Neural cell (in vitro differentiated cells): ENCODE results near the gene FBP2. TPM values are rescaled to one million over a fixed set of nuclear protein-coding genes. Genes with fewer than 3 reads are reported as not detected.
"Not testable (repeated sequence)": the region's sequence is repeated elsewhere in the genome, so short reads cannot be mapped to it uniquely, and the experiment has no call there.

Experiments used
- H2AFZ ChIP-seq: fragments of 200-600, 300-800 bp; sonication (generic), shearing (Covaris generic); 2 replicates; pipeline ENCODE4 v1.6.0; 2014; ENCODE audit warnings: low read depth, mild to moderate bottlenecking, antibody characterized with exemption, low read length, moderate library complexity
- H3F3A ChIP-seq: fragments of 200-600 bp; shearing (Covaris generic); 2 replicates; pipeline ENCODE4 v1.6.1; 2016; ENCODE audit warnings: mild to moderate bottlenecking, moderate library complexity, mixed read lengths, antibody characterized with exemption, low read length; ENCODE audit not compliant: insufficient read depth, poor library complexity, severe bottlenecking
- H3K27ac ChIP-seq: fragments of 200-600, 300-800 bp; sonication (generic), shearing (Covaris generic); 2 replicates; pipeline ENCODE4 v1.5.1; 2014; ENCODE audit warnings: mild to moderate bottlenecking, low read length, moderate library complexity
- H3K27me3 ChIP-seq: fragments of 300-800, 200-600 bp; sonication (generic), shearing (Covaris generic); 2 replicates; pipeline ENCODE4 v1.6.0; 2014; ENCODE audit warnings: mild to moderate bottlenecking, low read depth, low read length, moderate library complexity; ENCODE audit not compliant: insufficient read depth
- H3K36me3 ChIP-seq: fragments of 300-800, 200-600 bp; sonication (generic), shearing (Covaris generic); 2 replicates; pipeline ENCODE4 v1.5.1; 2014; ENCODE audit warnings: mild to moderate bottlenecking, antibody characterized with exemption, low read length, moderate library complexity; ENCODE audit not compliant: insufficient read depth
- H3K4me2 ChIP-seq: fragments of 300-800, 200-600 bp; sonication (generic), shearing (Covaris generic); 2 replicates; pipeline ENCODE4 v1.6.0; 2014; ENCODE audit warnings: mild to moderate bottlenecking, low read length
- H3K4me3 ChIP-seq: fragments of 300-800, 200-600 bp; sonication (generic), shearing (Covaris generic); 2 replicates; pipeline ENCODE4 v1.5.1; 2014; ENCODE audit warnings: mild to moderate bottlenecking, low read length, moderate library complexity
- H3K79me2 ChIP-seq: fragments of 200-600 bp; shearing (Covaris generic); replicated peaks from 2 replicates; pipeline ENCODE4 v1.6.0; 2014; ENCODE audit warnings: mild to moderate bottlenecking, low read length, moderate library complexity; ENCODE audit not compliant: insufficient read depth
- H3K9ac ChIP-seq: fragments of 300-800, 200-600 bp; sonication (generic), shearing (Covaris generic); 2 replicates; pipeline ENCODE4 v1.6.1; 2016; ENCODE audit warnings: mild to moderate bottlenecking, low read length, mixed read lengths
- H3K9me2 ChIP-seq: fragments of 200-600 bp; shearing (Covaris generic); 2 replicates; pipeline ENCODE4 v1.6.1; 2016; ENCODE audit warnings: mild to moderate bottlenecking, low read length, mixed read lengths; ENCODE audit not compliant: insufficient read depth
- H3K9me3 ChIP-seq: fragments of 200-600, 300-800 bp; sonication (generic), shearing (Covaris generic); 2 replicates; pipeline ENCODE4 v1.6.1; 2016; ENCODE audit warnings: mild to moderate bottlenecking, mixed run types, low read length, moderate library complexity, mixed read lengths
- H4K20me1 ChIP-seq: fragments of 200-600 bp; shearing (Covaris generic); 2 replicates; pipeline ENCODE4 v1.6.1; 2016; ENCODE audit warnings: mild to moderate bottlenecking, mixed run types; ENCODE audit not compliant: insufficient read depth
- EP300 ChIP-seq: fragments of 450-650 bp; conservative IDR thresholded peaks from 2 replicates; pipeline ENCODE4 v1.6.1; 2014; ENCODE audit warnings: antibody characterized with exemption, mild to moderate bottlenecking, moderate library complexity; ENCODE audit not compliant: poor library complexity, severe bottlenecking
- EZH2 ChIP-seq: fragments of 200-600, 300-800 bp; shearing (Covaris generic), sonication (generic); IDR thresholded peaks from 2 replicates; pipeline ENCODE4 v1.6.1; 2014; ENCODE audit warnings: antibody characterized with exemption, low read length, borderline replicate concordance, mild to moderate bottlenecking; ENCODE audit not compliant: insufficient read depth, poor library complexity, severe bottlenecking
- MXI1 ChIP-seq: fragments of 450-650 bp; conservative IDR thresholded peaks from 2 replicates; pipeline ENCODE4 v1.6.1; 2014; ENCODE audit warnings: antibody characterized with exemption, mild to moderate bottlenecking; ENCODE audit not compliant: poor library complexity, severe bottlenecking
- POLR2AphosphoS5 ChIP-seq: IDR thresholded peaks from 2 replicates; pipeline ENCODE4 v1.6.1; 2012
- RAD21 ChIP-seq: fragments of 450-650 bp; conservative IDR thresholded peaks from 2 replicates; pipeline ENCODE4 v1.6.1; 2014; ENCODE audit warnings: antibody characterized with exemption, mild to moderate bottlenecking, moderate library complexity
- REST ChIP-seq: IDR thresholded peaks from 2 replicates; pipeline ENCODE4 v1.6.1; 2012; ENCODE audit warnings: borderline replicate concordance
- SMC3 ChIP-seq: fragments of 450-650 bp; conservative IDR thresholded peaks from 2 replicates; pipeline ENCODE4 v1.6.1; 2014; ENCODE audit warnings: antibody characterized with exemption, mild to moderate bottlenecking, moderate library complexity; ENCODE audit not compliant: poor library complexity
- TAF1 ChIP-seq: IDR thresholded peaks from 2 replicates; pipeline ENCODE4 v1.6.1; 2012; ENCODE audit warnings: low read depth
- polyA plus RNA-seq: library from polyadenylated mRNA; depleted of rRNA; stranded (reverse); fragments of >200 nt; gene quantifications from 2 replicates; pipeline ENCODE4 v1.2.3, GENCODE V29; 2014
- TF ChIP-seq, protein P1 (sequence below): fragments of 450-650 bp; IDR thresholded peaks from 2 replicates; pipeline ENCODE4 v1.5.1; 2014; ENCODE audit warnings: antibody characterized with exemption, mild to moderate bottlenecking, moderate library complexity; ENCODE audit not compliant: poor library complexity, severe bottlenecking

Gene FBP2
- polyA plus RNA-seq, 1 donor from 2014 or later, result not detected

DNA sequence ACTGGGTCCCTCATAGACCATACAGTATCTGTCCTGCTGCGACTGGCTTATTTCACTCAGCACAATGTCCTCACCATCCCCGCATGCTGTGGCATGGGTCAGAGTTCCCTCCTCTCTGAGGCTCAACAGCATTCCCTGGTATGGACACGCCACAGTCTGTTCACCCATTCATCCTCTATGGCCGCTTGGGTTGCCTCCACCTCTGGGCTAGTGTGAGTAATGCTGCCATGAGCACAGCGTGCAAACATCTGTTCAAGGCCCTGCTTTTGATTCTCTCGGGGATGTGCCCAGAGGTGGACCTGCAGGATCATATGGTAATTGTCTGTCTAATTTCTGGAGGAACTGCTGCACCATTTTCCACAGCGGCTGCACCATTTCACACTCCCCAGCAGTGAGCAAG is 5.5 kb upstream of the FBP2 start:
- H3K9me3 ChIP-seq, result no peaks in the 10 kb centered on the region
- H3K9ac ChIP-seq, result no peak overlapping the region
- H3K36me3 ChIP-seq, result no peaks in the 10 kb centered on the region
- no peak overlapping the region for H3K4me3 ChIP-seq
- no peaks in the 10 kb centered on the region for H3K79me2 ChIP-seq
- TF ChIP-seq, protein P1, sequence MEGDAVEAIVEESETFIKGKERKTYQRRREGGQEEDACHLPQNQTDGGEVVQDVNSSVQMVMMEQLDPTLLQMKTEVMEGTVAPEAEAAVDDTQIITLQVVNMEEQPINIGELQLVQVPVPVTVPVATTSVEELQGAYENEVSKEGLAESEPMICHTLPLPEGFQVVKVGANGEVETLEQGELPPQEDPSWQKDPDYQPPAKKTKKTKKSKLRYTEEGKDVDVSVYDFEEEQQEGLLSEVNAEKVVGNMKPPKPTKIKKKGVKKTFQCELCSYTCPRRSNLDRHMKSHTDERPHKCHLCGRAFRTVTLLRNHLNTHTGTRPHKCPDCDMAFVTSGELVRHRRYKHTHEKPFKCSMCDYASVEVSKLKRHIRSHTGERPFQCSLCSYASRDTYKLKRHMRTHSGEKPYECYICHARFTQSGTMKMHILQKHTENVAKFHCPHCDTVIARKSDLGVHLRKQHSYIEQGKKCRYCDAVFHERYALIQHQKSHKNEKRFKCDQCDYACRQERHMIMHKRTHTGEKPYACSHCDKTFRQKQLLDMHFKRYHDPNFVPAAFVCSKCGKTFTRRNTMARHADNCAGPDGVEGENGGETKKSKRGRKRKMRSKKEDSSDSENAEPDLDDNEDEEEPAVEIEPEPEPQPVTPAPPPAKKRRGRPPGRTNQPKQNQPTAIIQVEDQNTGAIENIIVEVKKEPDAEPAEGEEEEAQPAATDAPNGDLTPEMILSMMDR, result no peak
- no peak overlapping the region for H2AFZ ChIP-seq
- no peaks in the 10 kb centered on the region for H3F3A ChIP-seq
- H3K27ac ChIP-seq, result no peak overlapping the region
- no peaks in the 10 kb centered on the region for H4K20me1 ChIP-seq
- no peak overlapping the region for H3K4me2 ChIP-seq
- H3K9me2 ChIP-seq, result no peaks in the 10 kb centered on the region
- H3K27me3 ChIP-seq, result no peaks in the 10 kb centered on the region

- not testable (repeated sequence) for H3K9me3 ChIP-seq, H3K9ac ChIP-seq, H4K20me1 ChIP-seq, H3K27me3 ChIP-seq, H2AFZ ChIP-seq, H3K4me2 ChIP-seq, H3K4me3 ChIP-seq, H3K79me2 ChIP-seq, H3K36me3 ChIP-seq, H3K27ac ChIP-seq, H3F3A ChIP-seq, H3K9me2 ChIP-seq
Measured at GRCh38 chr9:94592683-94593082, 941 bp downstream of the FBP2 start.

GRCh38 chr9:94591876-94592275 is 1.7 kb downstream of the FBP2 start:
- Histone ChIP-seq H4K20me1 (no peaks in the 10 kb centered on the region), H3K27me3 (no peaks in the 10 kb centered on the region), H3F3A (no peaks in the 10 kb centered on the region), H3K9me2 (no peaks in the 10 kb centered on the region), H3K79me2 (no peaks in the 10 kb centered on the region), H3K4me2 (no peak overlapping the region), H2AFZ (no peak overlapping the region), H3K4me3 (no peak overlapping the region), H3K27ac (no peak overlapping the region), H3K9me3 (no peaks in the 10 kb centered on the region), H3K9ac (no peak overlapping the region), H3K36me3 (no peaks in the 10 kb centered on the region)
- no peak for TF ChIP-seq EZH2
- TF ChIP-seq, protein P1, result no peak
- no peak for TF ChIP-seq MXI1
- TF ChIP-seq POLR2AphosphoS5, result no peak
- TF ChIP-seq REST, result no peak
- no peak for TF ChIP-seq SMC3
- no peak for TF ChIP-seq RAD21
- no peak for TF ChIP-seq EP300
- TF ChIP-seq TAF1, result no peak

DNA sequence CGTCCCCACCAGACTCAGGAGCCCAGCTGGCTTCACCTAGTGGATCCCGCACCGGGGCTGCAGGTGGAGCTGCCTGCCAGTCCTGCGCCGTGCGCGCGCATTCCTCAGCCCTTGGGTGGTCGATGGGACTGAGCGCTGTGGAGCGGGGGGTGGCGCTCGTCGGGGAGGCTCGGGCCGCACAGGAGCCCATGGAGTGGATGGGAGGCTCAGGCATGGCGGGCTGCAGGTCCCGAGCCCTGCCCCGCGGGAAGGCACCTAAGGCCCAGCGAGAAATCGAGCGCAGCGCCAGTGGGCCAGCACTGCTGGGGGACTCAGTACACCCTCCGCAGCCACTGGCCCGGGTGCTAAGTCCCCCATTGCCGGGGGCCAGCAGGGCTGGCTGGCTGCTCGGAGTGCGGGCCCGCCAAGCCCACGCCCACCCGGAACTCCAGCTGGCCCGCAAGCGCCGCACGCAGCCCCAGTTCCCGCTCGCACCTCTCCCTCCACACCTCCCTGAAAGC is 2.5 kb downstream of the FBP2 start:
- not testable (repeated sequence) for H3K79me2 ChIP-seq, H3K9me2 ChIP-seq, H3K9ac ChIP-seq, H3K27ac ChIP-seq, H3K4me2 ChIP-seq, H4K20me1 ChIP-seq, H3K36me3 ChIP-seq, H3K9me3 ChIP-seq, H3F3A ChIP-seq, H3K4me3 ChIP-seq, H3K27me3 ChIP-seq, H2AFZ ChIP-seq
